Activated T-cell treated with anti-CD3 and anti-CD28 coated beads for 4 hours (primary cell): Measurements from ENCODE around the gene TULP1.

Experiments used
- DNase-seq: peaks from one replicate; pipeline ENCODE4 v3.0.0-alpha.2; 2020

The TULP1 gene

GRCh38 chr6:35496036-35496840 is 16.5 kb downstream of the TULP1 start:
- DNase-seq: no peak

- no peak for DNase-seq
These were observed 17.2 kb downstream of the TULP1 start for GRCh38 chr6:35495258-35496035.

- DNase-seq: no peak
These were observed 18.5 kb downstream of the TULP1 start for GRCh38 chr6:35494161-35494563.

GRCh38 chr6:35493307-35493983 is 19.3 kb downstream of the TULP1 start:
- DNase-seq: no peak

GRCh38 chr6:35492974-35493284 is 19.8 kb downstream of the TULP1 start:
- DNase-seq: no peak

- no peak for DNase-seq
These were observed 20.3 kb downstream of the TULP1 start for GRCh38 chr6:35492258-35492973.

GRCh38 chr6:35491558-35492257 is 21.0 kb downstream of the TULP1 start:
- DNase-seq: no peak

- DNase-seq: no peak
These were observed 21.7 kb downstream of the TULP1 start for GRCh38 chr6:35490821-35491557.

GRCh38 chr6:35489995-35490791 is 22.5 kb downstream of the TULP1 start:
- DNase-seq: no peak

- DNase-seq: no peak
These were observed 23.6 kb downstream of the TULP1 start for GRCh38 chr6:35489066-35489465.

GRCh38 chr6:35488517-35488862 is 24.2 kb downstream of the TULP1 start:
- no peak for DNase-seq

GRCh38 chr6:35487658-35488516 is 24.8 kb downstream of the TULP1 start:
- DNase-seq: no peak

- no peak for DNase-seq
These were observed 26.4 kb downstream of the TULP1 start for GRCh38 chr6:35486005-35486925.

- DNase-seq: no peak
These were observed 27.3 kb downstream of the TULP1 start for GRCh38 chr6:35485402-35485877.

GRCh38 chr6:35484921-35485392 is 27.7 kb downstream of the TULP1 start:
- no peak for DNase-seq

- DNase-seq: no peak
These were observed 28.6 kb downstream of the TULP1 start for GRCh38 chr6:35483893-35484645.

- no peak for DNase-seq
These were observed 29.2 kb downstream of the TULP1 start for GRCh38 chr6:35483490-35483889.

- no peak for DNase-seq
These were observed 29.6 kb downstream of the TULP1 start for GRCh38 chr6:35483062-35483461.
